ENCODE measurements around the gene RPP40. TPM values are rescaled to one million over a fixed set of nuclear protein-coding genes. Genes with fewer than 3 reads are reported as not detected.
"Not testable (repeated sequence)": the region's sequence is repeated elsewhere in the genome, so short reads cannot be mapped to it uniquely, and the experiment has no call there.

RPP40 gene
- total and polyA plus RNA-seq, 3 donors from 2014 or later: 8.0 to 14.5 (median 10.8) TPM

- Histone ChIP-seq H3K27me3 (no peaks in the 10 kb centered on the region), H3K27ac (no peak overlapping the region), H3K36me3 (ENCODE audit: low read depth, missing control alignments) (no peaks in the 10 kb centered on the region), H3K9me3 (no peaks in the 10 kb centered on the region), H3K4me1 (no peaks in the 10 kb centered on the region), H3K4me3 (no peak overlapping the region)
- no peak for DNase-seq
- 80 to 91% methylated on average over 8 of the region's 8 CpGs for WGBS, 2 donors
- intact Hi-C loops (cut with DNase I; ENCODE audit: low total_unique reads): no loop called here
- TF ChIP-seq POLR2A (IDR thresholded peaks at IDR 0.05) (no peak), CTCF (IDR thresholded peaks at IDR 0.05) (no peak)
Measured at GRCh38 chr6:5036269-5036668, 32.4 kb upstream of the RPP40 start.

DNA sequence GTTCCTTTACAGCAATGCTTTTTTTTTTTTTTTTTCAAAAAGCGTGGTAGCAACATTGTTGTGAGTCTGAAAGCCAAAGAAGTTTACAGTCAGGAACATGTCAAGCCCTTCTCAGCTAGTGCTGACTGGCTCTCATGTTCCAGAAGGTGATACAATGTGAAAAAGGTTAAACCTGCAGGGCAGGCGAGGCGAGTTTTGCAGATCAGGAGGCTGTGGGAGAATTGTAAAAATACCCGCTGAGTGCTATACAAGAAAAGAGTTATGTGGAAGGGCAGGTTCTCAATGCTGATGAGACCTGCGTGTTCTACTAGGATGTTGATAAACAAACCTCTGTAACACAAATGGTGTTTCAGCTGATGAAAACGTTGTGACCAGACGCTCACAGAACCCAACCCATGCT is 30.9 kb upstream of the RPP40 start:
- H3K27me3 ChIP-seq: no peaks in the 10 kb centered on the region
- H3K9me3 ChIP-seq: no peaks in the 10 kb centered on the region
- H3K27ac ChIP-seq: no peak overlapping the region
- no peaks in the 10 kb centered on the region for H3K4me1 ChIP-seq
- DNase-seq: no peak
- WGBS, 2 donors: 56 to 65% methylated on average over 7 of the region's 7 CpGs
- TF ChIP-seq CTCF (IDR thresholded peaks at IDR 0.05): no peak
- no peak for TF ChIP-seq POLR2A (IDR thresholded peaks at IDR 0.05)
- H3K4me3 ChIP-seq: no peak overlapping the region
- H3K36me3 ChIP-seq (ENCODE audit: low read depth, missing control alignments): no peaks in the 10 kb centered on the region
- intact Hi-C loops (cut with DNase I; ENCODE audit: low total_unique reads): no loop called here

GRCh38 chr6:5034328-5034727 is 30.5 kb upstream of the RPP40 start:
- Histone ChIP-seq H3K4me3 (no peak overlapping the region), H3K27ac (no peak overlapping the region), H3K36me3 (ENCODE audit: low read depth, missing control alignments) (no peaks in the 10 kb centered on the region), H3K27me3 (no peaks in the 10 kb centered on the region), H3K9me3 (no peaks in the 10 kb centered on the region), H3K4me1 (no peaks in the 10 kb centered on the region)
- intact Hi-C loops (cut with DNase I; ENCODE audit: low total_unique reads): no loop called here
- no peak for TF ChIP-seq CTCF (IDR thresholded peaks at IDR 0.05)
- WGBS, 2 donors: 77 to 81% methylated on average over 7 of the region's 7 CpGs
- DNase-seq: no peak

DNA sequence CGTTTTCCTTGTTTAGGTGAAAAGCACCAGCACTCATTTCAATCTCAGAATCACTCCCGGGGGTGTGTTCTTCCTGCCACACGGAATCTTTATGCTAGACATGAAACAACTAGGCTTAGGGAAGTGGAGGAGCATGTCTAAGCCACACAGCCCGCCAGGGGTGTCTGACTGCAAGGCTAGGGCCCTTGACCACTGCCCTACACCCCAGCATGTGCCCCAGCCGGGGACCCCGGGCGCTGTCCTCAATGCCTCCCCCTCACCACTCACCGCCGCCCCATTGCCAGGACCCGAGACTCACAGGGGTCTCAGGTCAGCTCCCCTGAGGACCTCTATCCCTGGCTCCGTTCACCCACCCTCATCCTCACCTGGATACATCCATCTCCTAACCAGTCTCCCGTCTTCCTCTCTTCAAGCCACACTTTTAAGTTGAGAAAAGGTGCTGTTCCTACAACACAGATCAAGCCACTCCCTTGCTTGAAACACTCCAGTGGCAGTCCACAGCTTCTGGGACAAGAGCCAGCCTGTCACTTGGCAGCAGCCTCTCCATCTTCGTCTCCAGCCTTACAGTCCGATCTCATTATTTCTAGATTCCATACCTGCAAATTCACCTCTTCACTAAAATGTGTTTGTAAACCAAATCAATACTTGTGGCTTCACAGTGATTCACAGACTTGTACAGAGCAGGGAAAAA is 29.5 kb upstream of the RPP40 start:
- WGBS, 2 donors: 80 to 85% methylated on average over 7 to 13 of the region's 14 CpGs
- H3K9me3 ChIP-seq; DNase-seq; H3K4me1 ChIP-seq; H3K4me3 ChIP-seq; H3K27ac ChIP-seq; H3K36me3 ChIP-seq (ENCODE audit: low read depth, missing control alignments); H3K27me3 ChIP-seq; intact Hi-C loops (cut with DNase I; ENCODE audit: low total_unique reads): not testable (repeated sequence)

DNA sequence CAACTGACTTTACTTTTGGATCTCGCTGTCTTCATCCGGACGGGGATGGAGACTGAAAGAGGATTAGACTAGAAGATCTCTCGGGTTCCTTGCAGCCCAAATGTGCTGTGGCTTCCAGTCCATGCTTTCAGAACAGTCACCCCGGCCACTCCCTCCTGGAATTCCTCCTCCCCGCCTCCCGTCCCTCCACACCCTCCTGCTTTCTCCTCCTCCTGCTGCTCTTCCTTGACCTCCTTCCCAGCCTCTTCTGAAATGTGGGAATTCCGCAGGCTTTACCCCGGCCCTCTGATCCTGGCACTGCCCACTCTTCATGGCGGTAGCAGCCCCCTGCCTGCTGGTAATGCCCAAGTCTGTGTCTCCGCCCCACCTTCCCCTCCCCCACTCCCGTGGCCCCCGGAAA is 28.9 kb upstream of the RPP40 start:
- 71 to 77% methylated on average over 10 to 13 of the region's 13 CpGs for WGBS, 2 donors
- not testable (repeated sequence) for H3K4me3 ChIP-seq, DNase-seq

DNA sequence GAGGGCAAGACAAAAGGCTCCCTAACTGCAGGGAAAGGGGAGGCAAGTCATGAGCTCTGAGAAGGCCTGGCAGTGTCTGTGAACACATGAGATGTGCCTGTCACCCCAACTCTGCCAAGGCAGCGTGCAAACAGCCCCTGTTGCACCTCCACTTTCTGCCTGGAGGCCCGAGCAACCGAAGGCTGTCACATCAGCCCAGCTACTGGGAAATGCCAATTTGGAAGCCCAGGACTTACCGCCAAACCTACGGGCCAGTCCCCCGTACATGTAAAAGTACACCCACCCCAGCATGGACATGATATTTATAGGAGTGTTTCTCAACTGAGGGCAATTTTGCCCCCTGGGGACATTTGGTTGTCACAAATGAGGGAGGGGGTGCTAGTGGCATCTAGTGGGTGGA is 27.3 kb upstream of the RPP40 start:
- Histone ChIP-seq H3K9me3 (no peaks in the 10 kb centered on the region), H3K4me3 (no peak overlapping the region), H3K27ac (no peak overlapping the region), H3K4me1 (no peaks in the 10 kb centered on the region), H3K27me3 (no peaks in the 10 kb centered on the region), H3K36me3 (ENCODE audit: low read depth, missing control alignments) (no peaks in the 10 kb centered on the region)
- 95 to 100% methylated on average over 3 to 6 of the region's 6 CpGs for WGBS, 2 donors
- no peak for TF ChIP-seq CTCF (IDR thresholded peaks at IDR 0.05)
- TF ChIP-seq POLR2A (IDR thresholded peaks at IDR 0.05): no peak
- intact Hi-C loops (cut with DNase I; ENCODE audit: low total_unique reads): no loop called here
- DNase-seq: no peak

More for the DNA sequence above, 28.9 kb upstream of the RPP40 start:
- H3K9me3 ChIP-seq; intact Hi-C loops (cut with DNase I; ENCODE audit: low total_unique reads); H3K27me3 ChIP-seq; H3K4me1 ChIP-seq; H3K27ac ChIP-seq; H3K36me3 ChIP-seq (ENCODE audit: low read depth, missing control alignments): not testable (repeated sequence)
